Stimulated activated naive CD8-positive, alpha-beta T cell treated with anti-CD3 and anti-CD28 coated beads, Interleukin-15, Interleukin-2, amounts not matched to agents 100 U/mL and 50 U/mL, for 24 hours (primary cell): ENCODE measurements around the gene ADPRS.
A peak's percentile ranks its signal among the peaks of the same experiment; 100 is the strongest.

ENCODE experiments used
- ATAC-seq: fragments of 150-1000 bp; cut with Tn5 transposase; one replicate; pipeline ENCODE4 v1.10.0; 2021
- DNase-seq: peaks from one replicate; pipeline ENCODE4 v3.0.0; 2021

The ADPRS gene

DNA sequence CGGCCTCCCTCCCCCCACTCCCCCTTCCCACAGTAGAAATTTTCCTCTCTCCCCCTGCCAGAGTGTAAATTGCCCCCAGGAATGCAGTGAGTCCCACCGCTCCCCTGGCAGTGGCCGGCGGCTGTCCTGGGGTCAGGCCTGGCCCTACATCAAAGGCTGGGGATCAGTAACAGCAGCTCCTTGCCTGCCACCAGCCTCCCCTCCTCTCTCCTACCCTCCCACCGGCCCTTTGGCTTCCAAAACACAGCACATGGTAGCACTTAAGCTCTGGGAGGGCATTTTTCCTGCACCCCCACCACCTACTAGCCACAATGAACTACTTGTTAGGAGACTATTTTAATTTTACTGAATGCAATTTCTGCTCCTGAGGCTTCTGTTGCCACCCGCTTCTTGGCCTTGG is 45.3 kb downstream of the ADPRS start:
- DNase-seq (no peak), ATAC-seq (no peak)

GRCh38 chr1:36134505-36135329 is 46.0 kb downstream of the ADPRS start:
- ATAC-seq = peak; percentile 72
- peak; percentile 68 for DNase-seq

- no peak for ATAC-seq
These were observed 46.6 kb downstream of the ADPRS start for GRCh38 chr1:36135330-36135667.

DNA sequence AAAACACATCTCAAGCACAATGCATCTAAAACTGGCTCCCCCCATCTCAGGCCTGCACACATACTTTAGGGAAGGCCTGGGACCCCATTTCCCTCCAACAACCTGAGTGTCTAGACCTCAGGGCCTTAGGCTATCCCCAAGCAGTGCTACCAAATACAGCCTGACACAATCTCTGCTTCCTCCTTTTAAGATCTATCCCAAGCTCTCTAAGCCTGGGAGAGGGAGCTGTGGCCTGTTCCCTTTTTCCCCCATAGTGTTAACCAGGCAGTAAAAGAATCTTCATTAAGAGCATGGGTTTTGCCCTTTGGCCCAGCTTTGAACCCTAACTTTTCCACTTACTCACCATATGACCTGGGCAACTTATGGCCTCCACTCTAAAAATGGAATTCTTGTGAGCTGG is 47.1 kb downstream of the ADPRS start:
- ATAC-seq = no peak
- no peak for DNase-seq

More at GRCh38 chr1:36135330-36135667, 46.6 kb downstream of the ADPRS start:
- DNase-seq = no peak

DNA sequence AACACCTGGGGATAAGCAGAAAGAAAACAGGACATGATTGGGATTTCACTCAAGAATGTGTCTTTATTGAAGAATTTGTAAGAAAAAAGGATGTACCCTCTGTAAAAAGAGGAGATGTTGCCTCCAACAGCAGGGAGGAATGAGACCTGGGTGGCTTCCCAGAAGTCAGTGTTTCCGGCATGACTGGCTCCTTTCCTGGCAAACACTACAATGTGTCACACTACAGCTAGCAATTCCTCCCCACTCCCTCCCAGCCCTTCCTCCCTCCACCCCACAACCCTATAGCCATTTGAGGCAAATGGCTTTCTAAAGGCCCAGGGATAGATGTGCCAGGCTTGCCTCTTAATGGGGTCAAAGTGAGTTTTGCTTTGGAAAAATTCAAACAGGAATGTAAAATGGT is 47.8 kb downstream of the ADPRS start:
- DNase-seq (no peak), ATAC-seq (no peak)

DNA sequence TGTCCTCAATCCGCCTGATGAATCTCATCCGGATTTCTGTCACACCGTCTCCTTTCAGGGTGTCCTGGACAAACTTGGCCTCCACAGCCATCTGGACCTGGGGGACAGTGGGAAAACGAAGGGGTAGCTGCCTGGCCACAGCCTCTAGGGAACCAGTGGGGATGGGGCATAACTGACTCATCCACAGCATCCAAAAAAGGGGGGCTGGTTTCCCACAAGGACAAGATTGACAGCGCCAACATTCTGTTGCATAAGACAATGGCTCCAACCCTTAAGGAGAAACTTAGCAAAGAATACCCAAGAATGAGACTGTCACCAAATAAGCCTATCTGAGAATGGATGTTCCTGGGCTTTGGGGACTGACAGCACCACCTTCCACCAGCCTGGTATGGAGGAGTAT is 48.5 kb downstream of the ADPRS start:
- no peak for DNase-seq
- ATAC-seq = no peak

GRCh38 chr1:36137776-36138175 is 49.1 kb downstream of the ADPRS start:
- no peak for ATAC-seq
- DNase-seq = no peak

DNA sequence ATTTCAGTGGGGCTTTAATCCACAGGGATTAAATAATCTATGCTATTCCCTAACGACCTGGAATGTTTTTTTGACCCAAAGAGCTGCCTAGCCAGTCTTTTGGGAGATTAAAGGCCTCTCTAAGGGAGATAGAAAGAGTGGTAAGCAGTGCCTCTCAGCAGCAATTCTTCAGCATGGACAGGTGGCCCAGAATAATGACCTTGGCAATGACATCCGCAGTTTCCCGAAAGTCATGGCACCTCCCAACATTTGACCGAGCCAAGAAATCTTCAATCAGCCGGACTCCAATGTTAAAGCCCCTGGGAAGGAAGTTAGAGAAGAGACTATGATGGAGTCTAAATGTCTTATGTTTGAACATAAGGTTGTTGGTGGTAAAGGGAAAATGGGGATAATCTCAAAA is 50.8 kb downstream of the ADPRS start:
- DNase-seq (no peak), ATAC-seq (no peak)

- ATAC-seq (no peak), DNase-seq (no peak)
These were observed 53.4 kb downstream of the ADPRS start for GRCh38 chr1:36142121-36142520.

- ATAC-seq (no peak), DNase-seq (no peak)
These were observed 54.7 kb downstream of the ADPRS start for GRCh38 chr1:36143424-36143823.
